Stimulated activated CD4-positive, alpha-beta T cell treated with anti-CD3 and anti-CD28 coated beads, Interleukin-15, amount 100 ng/mL, for 1 hour (primary cell): ENCODE results near the gene MYOF.

Experiments used
- DNase-seq, 2 donors: peaks; one replicate each; pipeline ENCODE4 v3.0.0-alpha.2; 2020; ENCODE audit warnings: low read depth in 1 of 2, low spot score in 1 of 2

Gene MYOF, protein sequence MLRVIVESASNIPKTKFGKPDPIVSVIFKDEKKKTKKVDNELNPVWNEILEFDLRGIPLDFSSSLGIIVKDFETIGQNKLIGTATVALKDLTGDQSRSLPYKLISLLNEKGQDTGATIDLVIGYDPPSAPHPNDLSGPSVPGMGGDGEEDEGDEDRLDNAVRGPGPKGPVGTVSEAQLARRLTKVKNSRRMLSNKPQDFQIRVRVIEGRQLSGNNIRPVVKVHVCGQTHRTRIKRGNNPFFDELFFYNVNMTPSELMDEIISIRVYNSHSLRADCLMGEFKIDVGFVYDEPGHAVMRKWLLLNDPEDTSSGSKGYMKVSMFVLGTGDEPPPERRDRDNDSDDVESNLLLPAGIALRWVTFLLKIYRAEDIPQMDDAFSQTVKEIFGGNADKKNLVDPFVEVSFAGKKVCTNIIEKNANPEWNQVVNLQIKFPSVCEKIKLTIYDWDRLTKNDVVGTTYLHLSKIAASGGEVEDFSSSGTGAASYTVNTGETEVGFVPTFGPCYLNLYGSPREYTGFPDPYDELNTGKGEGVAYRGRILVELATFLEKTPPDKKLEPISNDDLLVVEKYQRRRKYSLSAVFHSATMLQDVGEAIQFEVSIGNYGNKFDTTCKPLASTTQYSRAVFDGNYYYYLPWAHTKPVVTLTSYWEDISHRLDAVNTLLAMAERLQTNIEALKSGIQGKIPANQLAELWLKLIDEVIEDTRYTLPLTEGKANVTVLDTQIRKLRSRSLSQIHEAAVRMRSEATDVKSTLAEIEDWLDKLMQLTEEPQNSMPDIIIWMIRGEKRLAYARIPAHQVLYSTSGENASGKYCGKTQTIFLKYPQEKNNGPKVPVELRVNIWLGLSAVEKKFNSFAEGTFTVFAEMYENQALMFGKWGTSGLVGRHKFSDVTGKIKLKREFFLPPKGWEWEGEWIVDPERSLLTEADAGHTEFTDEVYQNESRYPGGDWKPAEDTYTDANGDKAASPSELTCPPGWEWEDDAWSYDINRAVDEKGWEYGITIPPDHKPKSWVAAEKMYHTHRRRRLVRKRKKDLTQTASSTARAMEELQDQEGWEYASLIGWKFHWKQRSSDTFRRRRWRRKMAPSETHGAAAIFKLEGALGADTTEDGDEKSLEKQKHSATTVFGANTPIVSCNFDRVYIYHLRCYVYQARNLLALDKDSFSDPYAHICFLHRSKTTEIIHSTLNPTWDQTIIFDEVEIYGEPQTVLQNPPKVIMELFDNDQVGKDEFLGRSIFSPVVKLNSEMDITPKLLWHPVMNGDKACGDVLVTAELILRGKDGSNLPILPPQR (N-terminal part only)

DNA sequence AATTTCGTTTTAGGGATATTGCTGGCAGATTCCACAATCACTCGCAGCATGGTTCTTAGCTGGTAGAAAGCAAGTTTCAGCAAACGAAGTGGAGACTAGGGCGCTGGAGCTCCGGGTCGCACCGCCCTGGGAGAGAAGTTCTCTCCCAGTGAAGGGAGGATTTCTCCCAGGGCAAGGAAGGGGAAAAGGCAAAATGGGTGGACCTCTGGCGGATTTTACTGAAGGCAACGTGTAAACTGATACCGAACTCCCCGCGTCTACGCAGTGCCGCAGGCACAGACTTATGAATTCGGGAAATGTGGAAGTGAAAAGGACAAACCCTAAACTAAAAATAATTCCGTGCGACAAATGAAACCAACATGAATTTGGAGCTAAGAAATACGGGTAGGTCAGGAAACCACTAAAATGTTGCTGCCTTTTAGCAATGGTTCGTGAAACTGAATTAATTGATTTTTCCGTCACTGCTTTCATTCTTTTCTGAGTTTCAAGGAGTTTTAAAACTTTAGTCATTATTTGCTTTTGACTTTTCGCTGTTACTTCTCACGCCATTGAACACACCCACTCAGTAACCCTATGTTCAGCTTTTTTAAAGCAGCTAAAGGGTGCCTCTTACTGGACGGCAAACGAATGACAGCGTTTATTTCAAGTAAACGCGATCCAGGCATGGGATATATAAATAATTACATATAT is at the start of gene MYOF:
TSS of gene MYOF (minus strand) at position 190 of the 690 bp plus-strand sequence. CDS start at position 50, 140 bp downstream.
- peak in 1 of 2 donors; percentile 12 for DNase-seq

DNA sequence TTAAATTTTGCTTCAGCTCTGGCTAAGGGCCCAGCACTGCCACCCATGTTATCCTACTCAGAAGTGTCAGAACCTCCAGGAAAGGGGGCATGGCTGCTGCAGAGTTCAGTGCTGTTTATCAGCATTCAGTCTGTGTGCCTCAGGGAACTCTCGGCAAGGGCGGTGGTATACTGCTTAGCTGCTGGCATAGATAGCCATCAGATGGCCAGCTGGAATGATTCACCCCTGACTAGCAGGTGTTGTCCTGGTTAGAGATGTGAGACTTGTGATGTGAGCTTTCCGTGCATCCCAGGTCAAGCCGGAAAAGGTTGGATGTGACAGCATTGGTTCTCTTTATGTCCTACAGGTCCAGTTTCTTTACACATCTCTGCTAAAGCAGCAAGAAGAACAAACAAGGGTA is 36.4 kb upstream of the MYOF start:
- no peak for DNase-seq

DNA sequence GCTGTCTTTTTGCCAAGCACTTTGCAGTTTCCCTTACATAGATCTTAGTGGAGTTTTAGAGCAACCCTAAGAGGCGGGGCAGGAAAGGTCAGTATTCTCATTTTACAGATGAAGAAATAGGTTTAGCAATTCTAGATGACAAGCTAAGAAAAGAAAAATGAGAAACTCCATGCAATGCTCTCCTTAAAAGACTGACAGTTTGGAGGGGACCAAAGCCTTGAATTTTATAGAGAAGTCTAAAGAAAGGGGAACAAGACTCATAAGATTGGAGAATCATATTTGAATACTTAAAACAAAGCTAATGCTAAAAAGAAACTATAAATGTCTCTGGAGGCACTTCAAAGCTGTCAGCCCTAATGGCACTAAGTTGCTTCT is 33.9 kb upstream of the MYOF start:
- no peak for DNase-seq

DNA sequence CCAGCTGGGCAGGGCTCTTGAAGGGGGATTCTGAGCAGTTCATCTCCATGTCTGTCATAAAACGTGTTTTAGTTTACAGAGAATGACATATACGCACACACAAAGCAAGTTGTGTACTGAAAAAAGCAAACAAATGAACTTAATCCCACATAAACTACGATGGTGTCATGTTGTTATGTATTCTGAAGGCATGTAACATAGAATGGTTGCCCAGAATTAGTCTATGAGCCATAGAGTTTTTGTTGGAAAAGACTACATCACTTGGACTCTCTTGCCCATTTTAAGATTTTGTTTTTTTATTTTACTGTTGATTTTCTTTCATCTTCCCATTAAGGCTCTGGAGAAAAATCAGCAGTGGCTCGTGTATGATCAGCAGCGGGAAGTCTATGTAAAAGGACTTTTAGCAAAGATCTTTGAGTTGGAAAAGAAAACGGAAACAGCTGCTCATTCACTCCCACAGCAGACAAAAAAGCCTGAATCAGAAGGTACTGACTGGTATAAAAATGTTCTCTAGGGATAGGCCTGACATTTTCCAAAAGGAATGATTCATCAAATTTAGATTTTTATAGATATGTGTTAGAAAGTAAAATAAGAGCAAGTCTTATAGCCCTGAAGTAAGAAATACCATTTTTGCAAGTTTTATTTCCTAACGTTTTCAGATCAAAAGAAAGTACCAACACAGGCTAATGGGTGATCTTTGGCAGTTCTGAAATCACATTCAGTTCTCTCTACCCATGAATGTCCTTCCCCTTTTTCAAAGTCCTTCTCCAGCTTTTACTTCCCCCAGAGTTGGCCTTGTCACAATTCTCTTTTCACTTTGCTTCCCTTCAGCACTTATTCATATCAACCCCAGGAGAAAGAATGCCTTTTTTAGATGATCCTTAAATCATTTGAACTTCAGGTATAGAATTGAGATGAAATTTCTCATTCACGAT is 33.2 kb upstream of the MYOF start:
- DNase-seq: no peak

DNA sequence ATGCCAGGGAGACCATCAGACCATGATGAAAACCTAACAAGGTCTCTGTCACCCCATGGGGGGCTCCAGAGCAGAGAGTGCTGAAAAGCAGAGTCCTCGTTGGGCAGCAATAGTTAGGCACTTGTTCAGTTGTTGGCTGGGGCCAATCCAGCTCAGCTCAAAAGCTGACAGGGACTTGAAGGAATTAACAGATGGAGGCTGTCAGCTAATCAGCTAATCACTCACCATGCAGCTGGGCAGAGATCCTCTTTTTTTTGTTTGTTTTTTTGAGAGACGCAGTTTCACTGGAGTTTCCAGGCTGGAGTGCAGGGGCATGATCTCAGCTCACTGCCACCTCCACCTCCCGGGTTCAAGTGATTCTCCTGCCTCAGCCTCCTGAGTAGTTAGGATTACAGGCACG is 32.4 kb upstream of the MYOF start:
- DNase-seq: no peak

DNA sequence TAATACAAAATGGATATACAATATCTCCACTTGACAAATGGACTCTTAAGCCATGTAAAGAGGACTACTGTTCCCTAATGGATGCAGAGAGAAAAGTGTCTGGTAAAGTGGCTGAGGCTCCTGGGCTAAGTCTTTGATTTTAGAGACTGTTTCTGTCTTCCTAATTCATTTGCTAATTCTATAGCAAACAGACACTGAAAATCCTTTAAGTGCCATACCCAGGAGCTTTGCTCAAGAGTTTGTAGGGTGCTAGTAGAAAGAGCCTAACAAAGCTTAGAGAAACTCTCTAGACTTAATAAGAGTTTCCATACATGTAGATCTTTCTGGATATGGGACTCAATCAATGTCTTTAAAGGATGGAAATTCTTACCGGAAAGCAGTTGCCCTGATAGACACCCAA is 31.0 kb upstream of the MYOF start:
- no peak for DNase-seq

DNA sequence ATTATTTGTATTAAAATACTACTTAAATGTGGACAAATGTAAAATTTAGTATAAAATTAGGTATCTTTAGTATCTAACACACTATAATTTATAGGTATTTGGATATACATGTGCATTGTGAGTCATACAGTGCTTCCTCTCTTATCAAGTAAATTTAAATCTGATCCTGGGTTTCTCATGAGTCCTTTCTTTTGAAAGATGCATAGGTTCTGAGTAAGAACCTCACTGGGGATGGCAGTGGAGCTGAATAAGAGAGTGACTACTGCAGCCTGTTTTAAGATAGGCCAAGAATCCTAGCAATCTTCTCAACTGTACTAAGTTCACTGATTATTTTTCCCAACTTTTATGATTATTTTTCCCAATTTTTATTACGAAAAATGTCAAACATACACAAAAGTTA is 30.4 kb upstream of the MYOF start:
- DNase-seq: no peak

DNA sequence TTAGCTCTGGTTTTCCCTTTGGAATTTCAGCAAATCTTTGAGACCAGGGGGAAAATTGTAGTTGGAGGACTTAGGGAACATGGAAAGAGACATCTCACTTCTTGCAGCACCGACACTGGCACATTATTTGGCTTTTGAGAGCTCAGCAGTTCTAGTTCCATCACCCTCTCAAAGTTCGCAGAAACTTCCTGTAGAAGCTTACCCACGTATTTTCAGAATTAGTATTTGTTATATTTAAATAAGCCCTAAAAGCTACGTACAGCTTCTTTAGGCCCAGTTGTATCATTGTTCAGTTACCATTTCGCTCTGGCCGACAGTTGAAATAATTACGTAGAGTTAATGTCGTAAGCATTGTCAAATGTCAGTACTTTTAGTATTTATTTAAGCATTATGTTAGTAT is 27.7 kb upstream of the MYOF start:
- DNase-seq: no peak

DNA sequence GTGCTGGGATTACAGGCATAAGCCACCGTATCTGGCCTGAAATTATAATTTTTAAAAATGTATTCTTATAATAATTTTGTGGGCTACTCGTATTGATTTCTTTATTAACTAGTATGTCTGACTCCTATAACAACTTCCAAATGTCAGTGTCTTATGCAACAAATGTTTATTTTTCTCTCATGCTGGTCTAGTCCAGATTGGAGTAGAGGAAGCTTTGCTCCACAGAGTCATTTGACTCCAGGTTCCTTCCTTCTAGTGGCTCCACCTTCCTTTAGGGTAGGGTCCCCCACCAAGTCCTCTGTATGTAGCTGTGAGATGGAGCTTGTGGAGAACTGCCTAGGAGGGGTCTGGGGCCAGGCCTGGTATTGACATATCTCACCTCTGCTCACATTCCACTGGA is 22.9 kb upstream of the MYOF start:
- DNase-seq: no peak

DNA sequence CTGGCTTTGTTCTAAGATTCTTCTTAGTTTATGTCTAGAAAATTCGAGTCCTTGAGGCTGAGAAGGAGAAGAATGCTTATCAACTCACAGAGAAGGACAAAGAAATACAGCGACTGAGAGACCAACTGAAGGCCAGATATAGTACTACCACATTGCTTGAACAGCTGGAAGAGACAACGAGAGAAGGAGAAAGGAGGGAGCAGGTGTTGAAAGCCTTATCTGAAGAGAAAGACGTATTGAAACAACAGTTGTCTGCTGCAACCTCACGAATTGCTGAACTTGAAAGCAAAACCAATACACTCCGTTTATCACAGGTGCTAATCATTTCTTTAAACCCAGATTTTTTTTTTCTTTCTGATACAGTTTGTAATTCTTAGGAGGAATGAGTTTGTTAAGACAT is 20.9 kb upstream of the MYOF start:
- no peak for DNase-seq

DNA sequence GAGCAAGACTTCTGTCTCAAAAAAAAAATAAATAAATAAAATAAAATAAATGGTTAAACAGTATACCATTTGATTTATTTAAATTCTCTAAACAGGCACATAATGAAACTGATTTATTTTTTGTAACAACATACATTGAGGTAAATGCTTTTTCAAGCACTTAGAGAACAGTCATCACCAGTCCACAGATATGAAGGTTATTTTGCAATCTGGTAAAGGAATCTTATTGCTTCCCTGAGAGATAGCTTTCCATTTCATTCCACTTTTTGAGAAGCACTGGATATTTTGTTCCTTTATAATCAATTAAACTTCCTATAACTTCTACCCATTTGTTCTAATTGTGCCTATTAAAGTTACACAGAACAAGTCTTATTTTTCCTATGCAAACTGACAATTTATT is 19.5 kb upstream of the MYOF start:
- no peak for DNase-seq

DNA sequence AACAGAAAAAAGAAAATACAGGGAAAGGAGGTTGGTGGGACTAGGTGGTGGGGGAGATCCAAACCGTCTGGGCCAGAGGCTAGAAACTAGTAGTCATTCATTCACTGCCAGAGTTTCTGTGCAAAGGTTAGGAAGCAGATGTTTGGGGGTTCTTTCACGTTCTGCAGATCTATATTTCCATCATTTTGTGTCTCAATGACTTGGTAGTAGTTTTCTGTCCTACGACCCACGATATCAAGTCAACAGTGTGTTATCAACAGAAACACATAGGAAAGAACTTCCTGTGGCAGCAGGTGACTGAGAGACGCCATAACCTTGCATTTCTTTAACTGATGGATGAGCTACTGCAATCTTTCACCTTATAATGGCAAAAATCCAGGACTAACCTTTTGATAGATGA is 16.0 kb upstream of the MYOF start:
- DNase-seq: no peak

DNA sequence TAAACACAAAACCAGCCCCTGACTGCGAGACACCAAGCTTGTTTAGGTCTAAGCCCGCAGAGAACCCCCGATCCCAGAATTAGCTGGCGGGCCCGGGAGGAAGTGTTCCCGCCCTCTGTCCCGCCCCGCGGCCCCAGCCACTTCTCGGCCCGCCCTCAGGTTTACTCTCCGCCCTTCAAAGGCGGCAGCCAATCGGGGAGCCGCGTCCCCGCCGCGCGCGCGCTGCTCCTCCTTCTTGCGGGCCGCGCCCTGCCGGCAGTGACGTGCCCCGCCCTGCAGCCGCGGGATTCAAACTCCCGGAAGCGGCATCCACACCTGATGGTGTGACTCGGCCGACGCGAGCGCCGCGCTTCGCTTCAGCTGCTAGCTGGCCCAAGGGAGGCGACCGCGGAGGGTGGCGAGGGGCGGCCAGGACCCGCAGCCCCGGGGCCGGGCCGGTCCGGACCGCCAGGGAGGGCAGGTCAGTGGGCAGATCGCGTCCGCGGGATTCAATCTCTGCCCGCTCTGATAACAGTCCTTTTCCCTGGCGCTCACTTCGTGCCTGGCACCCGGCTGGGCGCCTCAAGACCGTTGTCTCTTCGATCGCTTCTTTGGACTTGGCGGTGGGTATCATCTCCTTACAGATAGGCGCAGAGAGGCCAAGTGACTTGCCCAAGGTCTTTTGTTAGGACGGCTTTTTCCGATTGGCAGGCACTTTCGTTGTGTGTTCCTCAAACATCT is 14.3 kb upstream of the MYOF start, which contains the start of gene CEP55:
TSS of gene CEP55 (plus strand) at position 291 of the 720 bp plus-strand sequence. CDS start 3,440 bp downstream, outside the sequence.
- DNase-seq: peak; percentile 89 to 93

DNA sequence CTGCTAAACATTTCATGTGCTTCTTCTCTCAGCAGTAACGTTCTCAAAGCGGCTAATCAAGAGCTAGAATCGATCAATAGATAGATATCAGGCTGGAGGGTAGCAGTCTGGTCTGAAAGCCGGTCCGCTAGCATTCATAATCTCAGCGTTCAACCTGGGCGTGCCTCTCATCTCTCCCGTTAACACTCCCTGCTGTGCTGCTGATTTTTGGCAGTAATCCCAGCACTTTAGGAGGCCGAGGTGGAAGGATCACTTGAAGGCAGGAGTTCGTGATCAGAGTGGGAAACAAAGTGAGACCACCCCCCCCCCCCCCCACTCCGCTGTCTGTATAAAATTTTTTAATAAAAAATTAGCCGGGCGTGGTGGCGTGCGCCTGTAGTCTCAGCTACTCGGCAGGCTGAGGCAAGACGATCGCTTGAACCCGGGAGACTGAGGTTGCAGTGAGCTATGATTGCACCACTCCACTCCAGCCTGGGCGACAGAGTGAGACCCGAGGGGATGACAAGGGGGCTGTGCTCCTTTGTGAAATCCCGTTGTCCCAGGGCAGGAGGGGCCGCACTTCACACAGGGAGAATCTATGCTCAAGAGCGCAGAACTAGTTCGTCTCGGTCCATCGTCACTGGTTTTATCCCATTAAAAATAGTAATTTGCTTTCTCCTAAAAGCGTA is 13.7 kb upstream of the MYOF start:
- DNase-seq: no peak

DNA sequence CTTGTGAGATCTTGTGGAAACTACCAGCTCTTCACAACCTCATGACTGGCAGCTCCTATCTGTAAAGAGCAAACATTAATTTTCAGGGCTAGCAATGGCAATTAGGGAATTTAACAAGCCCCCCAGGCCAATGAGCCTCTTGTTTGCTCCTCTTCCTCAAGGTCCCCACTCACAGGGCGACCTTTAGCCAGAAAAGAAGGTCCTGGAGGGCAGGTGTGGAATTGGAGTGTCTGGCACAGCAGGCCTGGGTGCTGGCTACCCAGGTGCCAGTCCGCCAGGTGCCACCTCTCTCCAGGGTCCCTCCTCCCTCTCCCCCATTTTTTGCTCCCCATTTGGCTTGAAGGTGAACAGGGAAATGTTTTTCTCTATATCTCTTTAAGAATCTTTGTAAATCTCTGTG is 12.4 kb upstream of the MYOF start:
- DNase-seq: no peak

DNA sequence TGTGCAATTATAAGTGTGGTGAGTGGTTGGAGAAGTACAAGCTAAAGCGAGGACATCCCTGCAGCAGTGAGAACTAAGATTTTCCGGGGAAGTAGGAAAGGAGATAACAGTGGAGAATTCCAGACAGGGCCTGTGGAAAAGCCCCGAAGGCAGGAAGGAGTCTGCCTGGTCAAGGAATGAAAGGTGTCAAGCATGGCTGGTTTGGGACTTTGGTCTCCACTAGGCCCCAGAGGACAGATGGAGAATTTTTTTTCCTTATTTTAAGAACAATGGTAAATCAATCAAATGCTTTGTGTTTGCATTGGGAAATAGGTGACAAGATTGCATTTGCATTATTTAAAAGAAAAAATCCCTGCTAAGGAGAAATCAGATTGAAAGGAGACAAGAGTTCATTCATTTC is 11.0 kb upstream of the MYOF start:
- DNase-seq: no peak

DNA sequence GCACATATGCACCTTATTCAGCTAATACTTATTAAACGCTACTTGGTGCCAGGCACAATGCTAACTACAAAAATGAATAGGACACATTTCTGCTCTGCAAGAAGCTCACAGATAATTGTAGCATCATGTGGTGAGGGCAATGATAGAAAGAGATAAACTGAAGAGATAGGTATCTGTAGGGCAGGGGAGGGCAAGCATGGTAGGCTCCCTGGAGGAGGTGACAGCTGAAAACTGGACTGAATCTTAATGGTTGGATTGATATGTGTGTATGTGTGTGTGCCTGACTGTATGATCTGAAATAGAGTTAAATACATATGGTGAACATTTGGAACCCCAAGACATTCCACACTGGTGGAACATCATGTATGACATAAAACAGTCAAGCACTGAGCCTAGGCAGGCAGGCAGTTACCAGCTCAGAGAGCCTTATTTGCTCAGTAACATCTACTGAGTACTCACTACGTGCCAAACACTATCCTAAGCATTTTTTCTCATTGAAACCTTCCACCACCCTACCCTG is 9.5 kb upstream of the MYOF start:
- DNase-seq: no peak

DNA sequence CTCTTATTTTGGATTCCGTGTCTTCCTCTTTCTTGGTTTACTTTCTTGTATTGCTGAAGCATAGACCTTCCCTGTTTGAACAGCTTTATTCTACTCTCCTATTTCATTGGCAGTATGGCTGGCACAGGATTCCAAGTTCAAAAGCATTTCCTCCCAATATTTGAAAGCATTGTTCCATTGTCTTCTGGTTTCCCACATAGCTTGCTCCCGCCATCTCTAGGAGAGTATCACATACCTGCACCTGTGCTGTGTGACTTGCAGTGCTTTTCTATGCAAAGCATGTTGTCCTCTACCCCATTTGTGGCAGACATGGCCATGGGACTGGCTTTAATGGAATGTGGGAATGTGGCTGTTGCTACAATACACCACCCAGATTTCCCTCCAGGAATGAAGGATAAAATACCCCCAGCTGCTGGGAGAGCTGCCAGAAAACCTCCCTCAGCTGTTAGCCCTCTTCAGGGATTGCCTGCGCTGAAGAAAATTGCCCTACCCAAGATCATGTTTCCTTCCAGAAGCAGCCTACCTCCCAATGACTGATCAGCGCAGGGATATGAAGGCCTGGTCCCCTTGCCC is 6.9 kb upstream of the MYOF start:
- DNase-seq: no peak
